IPS-18c (cell line): ENCODE data around the gene RFTN2.
"Not testable (repeated sequence)": the region's sequence is repeated elsewhere in the genome, so short reads cannot be mapped to it uniquely, and the experiment has no call there.

Experiments
- H3K4me3 ChIP-seq: 2 replicates; pipeline ENCODE4 v1.7.0; 2013; ENCODE audit warnings: low read depth, mild to moderate bottlenecking, low read length, moderate library complexity; ENCODE audit not compliant: insufficient read depth
- H3K9me3 ChIP-seq: one replicate; pipeline ENCODE4 v1.6.1; 2013; ENCODE audit warnings: mild to moderate bottlenecking, low read length, moderate library complexity; ENCODE audit not compliant: control insufficient read depth, insufficient read depth

RFTN2 gene

GRCh38 chr2:197628043-197628500 lies 47.3 kb downstream of the RFTN2 start:
- no peaks in the 10 kb centered on the region for H3K9me3 ChIP-seq

GRCh38 chr2:197626965-197627625 lies 48.3 kb downstream of the RFTN2 start:
- no peaks in the 10 kb centered on the region for H3K9me3 ChIP-seq
- H3K4me3 ChIP-seq, result no peak overlapping the region

More at GRCh38 chr2:197628043-197628500, 47.3 kb downstream of the RFTN2 start:
- no peak overlapping the region for H3K4me3 ChIP-seq

- Histone ChIP-seq H3K9me3 (no peaks in the 10 kb centered on the region), H3K4me3 (no peak overlapping the region)
Observed at GRCh38 chr2:197620133-197620532, 55.3 kb downstream of the RFTN2 start.

GRCh38 chr2:197615016-197615652 lies 60.3 kb downstream of the RFTN2 start:
- Histone ChIP-seq H3K4me3 (no peak overlapping the region), H3K9me3 (no peaks in the 10 kb centered on the region)

- Histone ChIP-seq H3K9me3 (no peaks in the 10 kb centered on the region), H3K4me3 (no peak overlapping the region)
Observed at GRCh38 chr2:197614532-197614931, 60.9 kb downstream of the RFTN2 start.

- Histone ChIP-seq H3K4me3 (no peak overlapping the region), H3K9me3 (no peaks in the 10 kb centered on the region)
Observed at GRCh38 chr2:197613509-197613987, 61.8 kb downstream of the RFTN2 start.

- no peak overlapping the region for H3K4me3 ChIP-seq
Observed at GRCh38 chr2:197606180-197606579, 69.2 kb downstream of the RFTN2 start.

GRCh38 chr2:197604117-197604860 lies 71.1 kb downstream of the RFTN2 start:
- H3K4me3 ChIP-seq, result no peak overlapping the region

More at GRCh38 chr2:197606180-197606579, 69.2 kb downstream of the RFTN2 start:
- no peaks in the 10 kb centered on the region for H3K9me3 ChIP-seq

GRCh38 chr2:197601726-197602125 lies 73.7 kb downstream of the RFTN2 start:
- no peaks in the 10 kb centered on the region for H3K9me3 ChIP-seq
- no peak overlapping the region for H3K4me3 ChIP-seq

More at GRCh38 chr2:197604117-197604860, 71.1 kb downstream of the RFTN2 start:
- no peaks in the 10 kb centered on the region for H3K9me3 ChIP-seq

- Histone ChIP-seq H3K9me3 (no peaks in the 10 kb centered on the region), H3K4me3 (no peak overlapping the region)
Observed at GRCh38 chr2:197600306-197600705, 75.1 kb downstream of the RFTN2 start.

- no peak overlapping the region for H3K4me3 ChIP-seq
- no peaks in the 10 kb centered on the region for H3K9me3 ChIP-seq
Observed at GRCh38 chr2:197599285-197599965, 76.0 kb downstream of the RFTN2 start.

- Histone ChIP-seq H3K4me3 (no peak overlapping the region), H3K9me3 (no peaks in the 10 kb centered on the region)
Observed at GRCh38 chr2:197598450-197598849, 76.9 kb downstream of the RFTN2 start.

- Histone ChIP-seq H3K4me3 (no peak overlapping the region), H3K9me3 (no peaks in the 10 kb centered on the region)
Observed at GRCh38 chr2:197597166-197597565, 78.2 kb downstream of the RFTN2 start.

- H3K4me3 ChIP-seq, result no peak overlapping the region
Observed at GRCh38 chr2:197596766-197597165, 78.6 kb downstream of the RFTN2 start.

GRCh38 chr2:197591339-197592072 lies 83.9 kb downstream of the RFTN2 start:
- H3K4me3 ChIP-seq, result no peak overlapping the region
- no peaks in the 10 kb centered on the region for H3K9me3 ChIP-seq

More at GRCh38 chr2:197596766-197597165, 78.6 kb downstream of the RFTN2 start:
- no peaks in the 10 kb centered on the region for H3K9me3 ChIP-seq

- not testable (repeated sequence) for H3K4me3 ChIP-seq, H3K9me3 ChIP-seq
Observed at GRCh38 chr2:197587255-197587654, 88.1 kb downstream of the RFTN2 start.

- not testable (repeated sequence) for H3K4me3 ChIP-seq, H3K9me3 ChIP-seq
Observed at GRCh38 chr2:197580166-197580565, 95.2 kb downstream of the RFTN2 start.
